HG02938 (cell line): ENCODE data around the gene EFCAB9.
A peak's percentile ranks its signal among the peaks of the same experiment; 100 is the strongest.
"Not testable (repeated sequence)": the region's sequence is repeated elsewhere in the genome, so short reads cannot be mapped to it uniquely, and the experiment has no call there.

ENCODE experiments used
- ATAC-seq: cut with Tn5 transposase; IDR thresholded peaks from one replicate; pipeline ENCODE4 v1.9.1; 2021; ENCODE audit warnings: mild to moderate bottlenecking, moderate library complexity; ENCODE audit not compliant: unreplicated experiment

Gene EFCAB9

DNA sequence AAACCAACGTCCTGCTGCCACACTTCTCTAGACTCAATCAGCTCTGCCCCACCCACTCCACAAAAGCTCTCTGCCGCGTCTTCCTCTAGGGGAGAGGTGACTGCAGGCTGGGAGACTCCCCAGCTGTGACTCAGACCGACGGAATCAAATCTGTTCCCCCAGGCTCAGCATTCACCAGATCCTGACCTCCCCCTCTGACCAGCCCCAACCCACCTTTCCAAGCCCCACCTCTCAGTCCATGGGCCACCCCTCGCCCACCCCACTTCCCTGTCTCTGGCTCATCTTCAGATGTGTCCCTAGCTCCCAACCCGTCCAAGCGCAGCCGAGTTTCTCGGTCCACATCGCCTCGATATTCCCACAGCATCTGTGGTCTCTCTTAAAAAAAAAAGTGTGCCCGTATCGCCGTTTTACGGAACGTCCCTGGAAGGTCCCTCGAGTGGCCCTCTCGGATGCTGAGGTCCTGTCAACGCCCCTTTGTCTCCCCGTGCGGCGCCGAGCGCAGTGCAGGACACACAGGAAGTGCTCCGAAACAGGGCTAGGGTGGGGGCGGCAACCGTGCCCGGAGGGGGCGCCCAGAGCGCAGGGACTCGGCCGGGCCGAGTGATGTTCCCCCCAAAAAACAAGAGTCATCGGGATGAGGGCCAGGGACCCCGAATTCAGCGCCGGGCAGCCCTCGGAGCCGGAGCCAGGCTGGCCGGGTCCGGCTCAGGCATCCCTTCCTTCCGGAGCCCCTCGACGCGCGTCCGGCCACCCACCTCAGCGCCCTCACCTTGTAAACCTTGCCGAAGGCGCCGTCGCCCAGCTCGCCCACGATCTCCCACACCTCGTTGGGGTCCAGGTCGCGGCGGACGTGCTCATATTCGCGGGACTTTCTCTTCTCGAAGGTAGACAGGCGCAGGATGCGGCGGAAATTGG, 6.6 kb upstream of the EFCAB9 start:
- peak; percentile 21 for ATAC-seq

- ATAC-seq = peak; percentile 69
Observed at GRCh38 chr5:172188033-172188892, 5.7 kb upstream of the EFCAB9 start, which contains the start of gene STK10. STK10 (minus strand) TSS chr5:172188224; CDS start chr5:172188042, 182 bp downstream.

DNA sequence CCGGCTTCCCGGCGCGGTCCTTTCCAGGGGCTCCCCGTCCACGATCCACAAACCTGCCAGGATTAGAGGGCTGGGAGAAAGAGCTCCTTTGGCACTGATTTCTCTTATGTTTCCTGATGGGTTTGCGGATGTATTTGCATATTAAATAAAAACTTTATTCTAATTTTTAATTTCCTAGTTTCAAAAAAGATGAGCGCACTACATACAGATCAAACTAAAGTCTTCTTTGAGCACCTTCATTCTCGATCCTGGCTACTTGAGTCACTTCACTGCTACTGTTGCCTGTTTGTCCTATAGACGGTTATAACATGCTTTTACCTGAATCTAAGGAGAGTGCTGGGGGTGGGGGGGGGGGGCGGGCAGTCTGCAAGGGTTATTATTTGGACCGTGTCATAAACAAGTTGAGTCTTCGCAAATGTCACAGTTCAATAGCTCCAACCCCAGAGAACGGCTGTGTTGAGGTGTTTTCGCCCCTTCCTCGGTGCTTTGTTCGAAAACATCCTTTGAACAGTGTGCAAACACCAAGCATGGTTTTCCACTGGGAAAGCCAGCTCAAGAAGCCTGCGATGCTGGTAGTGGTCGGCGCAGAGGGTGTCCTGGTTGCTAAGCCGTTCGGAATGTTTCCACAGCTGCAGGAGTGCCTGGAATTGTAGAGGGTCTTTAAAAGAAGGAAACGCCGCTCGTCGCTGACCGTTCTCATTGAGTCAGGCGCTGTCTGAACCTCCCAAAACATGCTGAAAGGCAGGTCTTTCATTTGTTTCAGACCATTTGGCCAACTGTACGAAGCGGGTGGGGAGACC, 4.9 kb upstream of the EFCAB9 start:
- ATAC-seq = no peak

GRCh38 chr5:172189693-172190296, 4.2 kb upstream of the EFCAB9 start:
- no peak for ATAC-seq

GRCh38 chr5:172194985-172195774, 1.2 kb downstream of the EFCAB9 start:
- ATAC-seq = no peak

GRCh38 chr5:172197775-172198174, 3.8 kb downstream of the EFCAB9 start:
- not testable (repeated sequence) for ATAC-seq

- ATAC-seq = no peak
Observed at GRCh38 chr5:172199446-172199845, 5.5 kb downstream of the EFCAB9 start.

DNA sequence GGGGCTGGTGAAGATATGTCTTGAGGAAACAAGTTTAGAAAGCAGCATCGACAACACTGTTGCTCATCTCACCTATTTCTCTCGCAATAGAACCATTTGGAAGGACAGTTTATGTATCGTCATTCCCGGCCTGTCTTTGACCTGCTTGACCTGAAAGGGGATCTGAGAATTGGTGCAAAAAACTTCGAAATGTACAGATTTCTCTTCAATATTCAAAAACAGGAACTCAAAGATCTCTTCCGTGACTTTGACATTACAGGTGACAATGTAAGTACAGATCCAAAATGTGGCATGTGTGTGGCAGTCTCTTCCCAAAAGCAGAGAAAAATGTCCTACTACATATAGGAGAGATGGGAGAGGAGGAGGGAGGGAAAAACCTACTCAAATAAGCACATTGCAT, 6.5 kb downstream of the EFCAB9 start:
- ATAC-seq = no peak

DNA sequence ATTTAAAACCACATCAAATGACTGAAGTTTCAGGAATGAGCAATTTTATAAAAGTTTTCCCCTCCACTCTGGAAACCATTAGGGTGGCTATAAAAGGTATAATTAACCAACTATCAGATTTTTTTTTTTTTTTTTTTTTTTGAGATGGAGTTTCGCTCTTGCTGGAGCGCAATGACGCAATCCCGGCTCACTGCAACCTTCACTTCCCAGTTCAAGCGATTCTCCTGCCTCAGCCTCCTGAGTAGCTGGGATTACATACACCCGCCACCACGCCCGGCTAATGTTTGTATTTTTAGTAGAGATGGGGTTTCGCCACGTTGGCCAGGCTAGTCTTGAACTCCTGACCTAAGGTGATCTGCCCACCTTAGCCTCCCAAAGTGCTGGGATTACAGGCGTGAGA, 12.0 kb downstream of the EFCAB9 start:
- ATAC-seq = not testable (repeated sequence)

GRCh38 chr5:172207511-172207910, 13.5 kb downstream of the EFCAB9 start:
- ATAC-seq = no peak

DNA sequence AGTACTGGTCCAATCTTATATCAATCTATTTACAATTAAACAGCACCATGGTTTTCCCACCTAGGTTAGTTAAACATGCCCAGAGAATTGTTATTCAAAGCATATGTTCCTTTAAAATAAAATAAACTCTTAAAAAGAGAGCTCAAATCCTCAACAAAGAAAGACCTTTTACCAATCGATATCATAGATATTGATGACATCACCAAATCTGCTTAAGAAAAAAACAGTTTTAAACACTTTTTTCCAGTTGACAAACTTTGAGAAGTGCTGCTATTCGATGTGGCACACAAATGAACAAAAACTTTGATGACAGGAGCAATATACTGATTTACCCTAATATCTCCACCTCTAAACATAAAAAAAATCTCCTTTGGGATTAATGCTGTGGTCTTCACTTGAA, 15.7 kb downstream of the EFCAB9 start:
- ATAC-seq = no peak

- no peak for ATAC-seq
Observed at GRCh38 chr5:172211676-172212075, 17.7 kb downstream of the EFCAB9 start.

GRCh38 chr5:172213126-172213525, 19.2 kb downstream of the EFCAB9 start:
- ATAC-seq = no peak

- no peak for ATAC-seq
Observed at GRCh38 chr5:172216345-172216744, 22.4 kb downstream of the EFCAB9 start.

GRCh38 chr5:172219296-172219695, 25.3 kb downstream of the EFCAB9 start:
- no peak for ATAC-seq

GRCh38 chr5:172223901-172224873, 30.2 kb downstream of the EFCAB9 start:
- peak; percentile 86 for ATAC-seq

- no peak for ATAC-seq
Observed at GRCh38 chr5:172224996-172225395, 31.0 kb downstream of the EFCAB9 start.

DNA sequence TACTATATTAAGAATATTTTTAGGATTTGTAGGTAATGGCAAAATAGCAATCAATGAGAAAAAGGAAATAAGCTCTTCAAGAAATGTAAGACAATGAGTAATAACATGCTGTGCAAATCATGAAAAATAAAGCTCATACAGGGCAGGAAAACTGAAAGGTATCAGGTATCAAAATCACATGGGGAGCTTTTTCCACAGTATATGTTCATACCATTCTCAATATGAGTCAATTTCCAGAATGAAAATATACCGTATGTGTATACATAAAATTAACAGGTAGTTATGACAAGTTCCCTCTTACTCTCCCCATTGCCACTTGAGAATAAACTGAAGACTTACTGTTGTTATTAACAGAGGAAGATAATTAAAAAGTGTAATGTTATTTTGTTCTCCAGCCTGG, 35.9 kb downstream of the EFCAB9 start:
- no peak for ATAC-seq
